ENCODE data around the gene MYLK. TPM values are rescaled to one million over a fixed set of nuclear protein-coding genes. Genes with fewer than 3 reads are reported as not detected.

The MYLK gene
- total RNA-seq, 4 donors from 2014 or later = 10.7 to 320 (median 42.0) TPM

- Histone ChIP-seq H3K4me1 (peaks cover 0 to 6% (median 6%) of the 10 kb centered on the region in 3 donors), H3K9me3 (no peaks in the 10 kb centered on the region), H3K27me3 (peaks cover 0 to 30% (median 0%) of the 10 kb centered on the region in 4 donors), H3K36me3 (no peaks in the 10 kb centered on the region), H3K27ac (no peak overlapping the region), H3K4me3 (no peak overlapping the region)
- DNase-seq = no peak
- no peak for TF ChIP-seq CTCF (IDR thresholded peaks at IDR 0.05)
- no peak for TF ChIP-seq POLR2A (IDR thresholded peaks at IDR 0.05)
- WGBS, 2 donors = 94 to 98% methylated on average over 2 to 5 of the region's 7 CpGs
- intact Hi-C loops (cut with DNase I) = no loop called here
Measured at GRCh38 chr3:123878807-123879206, 5.3 kb downstream of the MYLK start.

GRCh38 chr3:123877965-123878364, 6.2 kb downstream of the MYLK start:
- TF ChIP-seq CTCF (IDR thresholded peaks at IDR 0.05) (no peak), POLR2A (IDR thresholded peaks at IDR 0.05) (no peak)
- H3K36me3 ChIP-seq = no peaks in the 10 kb centered on the region
- intact Hi-C loops (cut with DNase I) = no loop called here
- no peak for DNase-seq
- no peak overlapping the region for H3K4me3 ChIP-seq
- WGBS, 2 donors = 90% methylated on average over 4 of the region's 4 CpGs; no CpG with 5 or more reads in 1 of the 2 donors
- H3K27me3 ChIP-seq = peaks cover 0 to 21% (median 0%) of the 10 kb centered on the region in 4 donors
- H3K4me1 ChIP-seq = no peaks in the 10 kb centered on the region
- H3K9me3 ChIP-seq = no peaks in the 10 kb centered on the region
- no peak overlapping the region for H3K27ac ChIP-seq

- no peaks in the 10 kb centered on the region for H3K9me3 ChIP-seq
- TF ChIP-seq POLR2A (IDR thresholded peaks at IDR 0.05) (no peak), CTCF (IDR thresholded peaks at IDR 0.05) (no peak)
- no peak overlapping the region for H3K27ac ChIP-seq
- H3K4me3 ChIP-seq = no peak overlapping the region
- no peaks in the 10 kb centered on the region for H3K36me3 ChIP-seq
- H3K27me3 ChIP-seq = peaks cover 0 to 21% (median 0%) of the 10 kb centered on the region in 4 donors
- intact Hi-C loops (cut with DNase I) = no loop called here
- DNase-seq = no peak
- no peaks in the 10 kb centered on the region for H3K4me1 ChIP-seq
- WGBS, 2 donors = 53 to 68% methylated on average over 4 of the region's 4 CpGs
Measured at GRCh38 chr3:123877466-123877865, 6.7 kb downstream of the MYLK start.

GRCh38 chr3:123876858-123877257, 7.3 kb downstream of the MYLK start:
- H3K4me3 ChIP-seq = no peak overlapping the region
- H3K27me3 ChIP-seq = peaks cover 0 to 17% (median 0%) of the 10 kb centered on the region in 4 donors
- no peaks in the 10 kb centered on the region for H3K4me1 ChIP-seq
- intact Hi-C loops (cut with DNase I) = no loop called here
- H3K36me3 ChIP-seq = no peaks in the 10 kb centered on the region
- no peaks in the 10 kb centered on the region for H3K9me3 ChIP-seq
- H3K27ac ChIP-seq = no peak overlapping the region
- no peak for DNase-seq
- peak in 1 of 6 experiments; percentile 6 for TF ChIP-seq CTCF (IDR thresholded peaks at IDR 0.05)
- no peak for TF ChIP-seq POLR2A (IDR thresholded peaks at IDR 0.05)

- DNase-seq = no peak
- H3K4me1 ChIP-seq = no peaks in the 10 kb centered on the region
- intact Hi-C loops (cut with DNase I) = no loop called here
- no peak overlapping the region for H3K27ac ChIP-seq
- no peaks in the 10 kb centered on the region for H3K36me3 ChIP-seq
- H3K4me3 ChIP-seq = no peak overlapping the region
- TF ChIP-seq CTCF (IDR thresholded peaks at IDR 0.05) (no peak), POLR2A (IDR thresholded peaks at IDR 0.05) (no peak)
- peaks cover 0 to 5% (median 0%) of the 10 kb centered on the region in 4 donors for H3K27me3 ChIP-seq
- no peaks in the 10 kb centered on the region for H3K9me3 ChIP-seq
- 90 to 93% methylated on average over 1 of the region's 1 CpG for WGBS, 2 donors
Measured at GRCh38 chr3:123872621-123873020, 11.5 kb downstream of the MYLK start.
